HG03045 (cell line): ENCODE measurements around the gene EXOC4.
A peak's percentile ranks its signal among the peaks of the same experiment; 100 is the strongest.
"Not testable (repeated sequence)": the region's sequence is repeated elsewhere in the genome, so short reads cannot be mapped to it uniquely, and the experiment has no call there.

Experiments
- ATAC-seq: cut with Tn5 transposase; IDR thresholded peaks from one replicate; pipeline ENCODE4 v1.9.1; 2021; ENCODE audit warnings: mild to moderate bottlenecking, moderate library complexity; ENCODE audit not compliant: unreplicated experiment

Gene EXOC4

GRCh38 chr7:133906553-133906952 is 653.7 kb downstream of the EXOC4 start:
- ATAC-seq = not testable (repeated sequence)

GRCh38 chr7:133910761-133911160 is 657.9 kb downstream of the EXOC4 start:
- ATAC-seq = no peak

- ATAC-seq = peak; percentile 69
Observed at GRCh38 chr7:133911724-133912123, 658.8 kb downstream of the EXOC4 start.

- no peak for ATAC-seq
Observed at GRCh38 chr7:133912916-133913697, 660.2 kb downstream of the EXOC4 start.

GRCh38 chr7:133916621-133917020 is 663.7 kb downstream of the EXOC4 start:
- no peak for ATAC-seq

- ATAC-seq = no peak
Observed at GRCh38 chr7:133919810-133920209, 666.9 kb downstream of the EXOC4 start.

- ATAC-seq = no peak
Observed at GRCh38 chr7:133921635-133922182, 668.8 kb downstream of the EXOC4 start.

GRCh38 chr7:133923974-133924373 is 671.1 kb downstream of the EXOC4 start:
- no peak for ATAC-seq

- no peak for ATAC-seq
Observed at GRCh38 chr7:133931053-133931452, 678.2 kb downstream of the EXOC4 start.

- no peak for ATAC-seq
Observed at GRCh38 chr7:133932591-133932990, 679.7 kb downstream of the EXOC4 start.

- no peak for ATAC-seq
Observed at GRCh38 chr7:133934262-133934976, 681.5 kb downstream of the EXOC4 start.

- ATAC-seq = no peak
Observed at GRCh38 chr7:133934977-133935330, 682.1 kb downstream of the EXOC4 start.

- no peak for ATAC-seq
Observed at GRCh38 chr7:133936074-133936473, 683.2 kb downstream of the EXOC4 start.

- no peak for ATAC-seq
Observed at GRCh38 chr7:133937786-133938185, 684.9 kb downstream of the EXOC4 start.

- no peak for ATAC-seq
Observed at GRCh38 chr7:133940368-133940767, 687.5 kb downstream of the EXOC4 start.

GRCh38 chr7:133941496-133941895 is 688.6 kb downstream of the EXOC4 start:
- ATAC-seq = no peak

GRCh38 chr7:133945497-133945896 is 692.6 kb downstream of the EXOC4 start:
- ATAC-seq = no peak

GRCh38 chr7:133947458-133948254 is 694.8 kb downstream of the EXOC4 start:
- ATAC-seq = no peak

GRCh38 chr7:133948588-133948987 is 695.7 kb downstream of the EXOC4 start:
- no peak for ATAC-seq

GRCh38 chr7:133950855-133951254 is 698.0 kb downstream of the EXOC4 start:
- ATAC-seq = no peak

- no peak for ATAC-seq
Observed at GRCh38 chr7:133955208-133955607, 702.3 kb downstream of the EXOC4 start.
